CD4-positive, alpha-beta memory T cell (primary cell): ENCODE results near the gene DYDC1. TPM values are rescaled to one million over a fixed set of nuclear protein-coding genes. Genes with fewer than 3 reads are reported as not detected.

ENCODE experiments used
- CTCF ChIA-PET: fragments of 350-600 bp; sonication (Branson Sonifier 250); formaldehyde crosslinking; loops from one replicate; lab custom pipeline; 2021; ENCODE audit warnings: inconsistent platforms; ENCODE audit not compliant: partially characterized antibody; lab: Charles Lee
- POLR2A ChIA-PET: fragments of 350-600 bp; sonication (Branson Sonifier 250); formaldehyde crosslinking; loops from one replicate; lab custom pipeline; 2021; ENCODE audit not compliant: partially characterized antibody; lab: Charles Lee
- DNase-seq, 5 donors: peaks; one replicate each; pipeline versions ENCODE4 v3.0.0 to v3.0.0-alpha.2; 2020 to 2022; ENCODE audit warnings: mixed read lengths in 1 of 5
- H3K27ac ChIP-seq: one replicate; pipeline ENCODE4 v1.7.0; 2013; ENCODE audit warnings: low read depth, low read length
- H3K27me3 ChIP-seq: 2 replicates; pipeline ENCODE4 v1.7.0; 2013; ENCODE audit warnings: mild to moderate bottlenecking, low read length, moderate library complexity; ENCODE audit not compliant: insufficient read depth
- H3K36me3 ChIP-seq: 2 replicates; pipeline ENCODE4 v1.7.0; 2013; ENCODE audit warnings: mild to moderate bottlenecking, low read length, moderate library complexity; ENCODE audit not compliant: insufficient read depth
- H3K4me1 ChIP-seq: 2 replicates; pipeline ENCODE4 v1.7.0; 2013; ENCODE audit warnings: mild to moderate bottlenecking, low read length, moderate library complexity; ENCODE audit not compliant: insufficient read depth
- H3K4me3 ChIP-seq, 2 donors: one replicate each; pipeline ENCODE4 v1.7.0; 2013; ENCODE audit warnings: low read length in 2 of 2, mild to moderate bottlenecking in 1 of 2
- H3K9me3 ChIP-seq, 2 donors: one replicate each; pipeline ENCODE4 v1.7.0; 2013; ENCODE audit warnings: low read length in 2 of 2, control low read depth in 1 of 2; ENCODE audit not compliant: control insufficient read depth in 1 of 2
- H3K27ac Mint-ChIP-seq, 7 donors: one replicate each; pipeline ENCODE4 v1.8.0; 2020 to 2021; ENCODE audit warnings: mixed read lengths in 7 of 7, mild to moderate bottlenecking in 6 of 7, inconsistent platforms in 3 of 7, moderate library complexity in 3 of 7
- H3K27me3 Mint-ChIP-seq, 2 donors: one replicate each; pipeline ENCODE4 v1.8.0; 2020 to 2021; ENCODE audit warnings: mixed read lengths in 2 of 2
- H3K36me3 Mint-ChIP-seq, 2 donors: one replicate each; pipeline ENCODE4 v1.8.0; 2020 to 2021; ENCODE audit warnings: mixed read lengths in 2 of 2, inconsistent platforms in 1 of 2, mild to moderate bottlenecking in 1 of 2
- H3K4me1 Mint-ChIP-seq, 4 donors: one replicate each; pipeline ENCODE4 v1.8.0; 2020 to 2021; ENCODE audit warnings: mixed read lengths in 4 of 4, mild to moderate bottlenecking in 1 of 4
- H3K4me3 Mint-ChIP-seq, 8 donors: one replicate each; pipeline ENCODE4 v1.8.0; 2020 to 2021; ENCODE audit warnings: mixed read lengths in 8 of 8, mild to moderate bottlenecking in 7 of 8, moderate library complexity in 6 of 8, inconsistent platforms in 3 of 8
- H3K9me3 Mint-ChIP-seq, 8 donors: one replicate each; pipeline ENCODE4 v1.8.0; 2020 to 2021; ENCODE audit warnings: mixed read lengths in 8 of 8, mild to moderate bottlenecking in 5 of 8, inconsistent platforms in 3 of 8, moderate library complexity in 1 of 8
- intact Hi-C: fragments of 100-400 bp; cut with micrococcal nuclease; formaldehyde crosslinking; loops from one replicate; pipeline ENCODE4 v1.15.1; 2023
- polyA plus RNA-seq, 2 donors: library from polyadenylated mRNA; unstranded; fragments of 300-500 nt; fragmentation: Illumina TruSeq; gene quantifications; one replicate each; pipeline ENCODE4 v1.2.3, GENCODE V29; 2021
- total RNA-seq, 2 experiments: library from RNA; stranded (reverse); gene quantifications; one replicate each; pipeline ENCODE4 v1.2.3, GENCODE V29; 2021

Gene DYDC1
- total and polyA plus RNA-seq, 4 experiments from 2014 or later = not detected

DNA sequence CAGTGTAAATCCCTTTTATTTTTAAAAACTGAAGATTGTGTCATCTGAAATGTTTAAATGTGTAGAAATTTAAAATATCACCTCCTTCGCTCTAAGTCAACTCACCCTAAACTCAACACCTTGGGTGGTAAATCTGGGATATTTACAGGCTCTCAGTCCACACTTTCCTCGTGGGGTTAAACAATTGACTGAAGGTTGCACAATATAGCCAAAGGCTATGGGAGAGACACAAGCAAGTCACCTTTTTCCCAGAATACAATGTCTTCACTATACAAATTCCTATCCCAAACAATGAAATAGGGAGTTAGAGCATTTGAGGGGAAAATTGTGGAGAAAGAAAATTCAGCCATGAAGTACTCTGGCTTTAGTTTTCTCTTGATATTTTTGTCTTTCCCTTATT, 34.4 kb downstream of the DYDC1 start:
- H3K36me3 ChIP-seq = no peaks in the 10 kb centered on the region
- Mint-ChIP-seq H3K9me3 (no peaks in the 10 kb centered on the region), H3K4me3 (no peak overlapping the region), H3K27me3 (peaks cover 6 to 9% of the 10 kb centered on the region in 2 donors), H3K4me1 (no peaks in the 10 kb centered on the region), H3K27ac (no peak overlapping the region), H3K36me3 (no peaks in the 10 kb centered on the region)
- intact Hi-C loops = no loop called here
- no peaks in the 10 kb centered on the region for H3K4me1 ChIP-seq
- DNase-seq = no peak
- CTCF ChIA-PET = no interaction called here
- H3K9me3 ChIP-seq = no peaks in the 10 kb centered on the region
- POLR2A ChIA-PET = no interaction called here
- no peaks in the 10 kb centered on the region for H3K27me3 ChIP-seq
- no peak overlapping the region for H3K27ac ChIP-seq
- H3K4me3 ChIP-seq = no peak overlapping the region

DNA sequence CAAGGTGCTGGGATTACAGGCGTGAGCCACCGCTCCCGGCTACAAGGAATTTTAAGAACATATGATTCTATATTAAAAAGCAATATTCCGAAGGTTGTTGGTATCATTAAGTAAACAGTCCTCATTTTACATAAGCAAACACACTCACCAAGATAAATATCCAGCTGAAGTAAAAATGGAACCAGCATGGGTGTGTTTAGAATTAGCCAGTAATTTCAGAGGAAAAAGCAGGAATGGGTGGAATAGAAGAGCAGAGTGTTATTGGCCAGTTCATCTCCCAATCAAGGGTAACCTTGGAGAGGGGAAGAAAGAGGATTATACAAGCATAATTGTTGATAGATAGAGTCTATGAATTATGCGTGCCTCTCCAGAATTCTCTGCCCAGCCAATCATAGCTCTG, 35.4 kb downstream of the DYDC1 start:
- H3K36me3 Mint-ChIP-seq = no peaks in the 10 kb centered on the region
- no peak overlapping the region for H3K4me3 Mint-ChIP-seq
- no peak for DNase-seq
- ChIA-PET CTCF (no interaction called here), POLR2A (no interaction called here)
- Histone ChIP-seq H3K4me1 (no peaks in the 10 kb centered on the region), H3K4me3 (no peak overlapping the region), H3K36me3 (no peaks in the 10 kb centered on the region), H3K9me3 (no peaks in the 10 kb centered on the region), H3K27me3 (no peaks in the 10 kb centered on the region), H3K27ac (no peak overlapping the region)
- H3K27ac Mint-ChIP-seq = peak overlapping the region in 1 of 7 donors; percentile 42
- H3K4me1 Mint-ChIP-seq = no peaks in the 10 kb centered on the region
- peaks cover 6 to 9% of the 10 kb centered on the region in 2 donors for H3K27me3 Mint-ChIP-seq
- no peaks in the 10 kb centered on the region for H3K9me3 Mint-ChIP-seq
- intact Hi-C loops = no loop called here

DNA sequence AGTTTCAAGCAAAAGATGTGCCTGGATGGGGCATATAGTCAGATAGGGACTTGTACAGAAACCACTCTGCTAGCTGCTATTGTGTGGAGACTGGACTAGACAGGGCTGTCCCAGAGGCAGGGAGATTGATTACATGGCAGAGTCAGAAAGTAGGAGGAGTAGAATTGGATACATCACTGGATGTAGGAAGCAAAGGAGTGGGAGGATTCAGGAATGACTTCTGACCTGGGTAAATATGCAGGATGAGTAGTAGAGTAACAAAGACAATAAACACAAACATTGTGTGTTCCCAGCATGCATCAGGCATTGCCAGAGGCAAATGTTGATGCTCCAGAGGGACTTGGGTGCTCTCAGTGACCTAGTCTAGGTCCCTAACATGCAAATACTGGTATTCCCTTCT, 36.2 kb downstream of the DYDC1 start:
- Mint-ChIP-seq H3K36me3 (no peaks in the 10 kb centered on the region), H3K4me1 (no peaks in the 10 kb centered on the region), H3K27ac (no peak overlapping the region), H3K27me3 (peaks cover 7 to 9% of the 10 kb centered on the region in 2 donors), H3K9me3 (no peaks in the 10 kb centered on the region), H3K4me3 (no peak overlapping the region)
- DNase-seq = no peak
- Histone ChIP-seq H3K9me3 (no peaks in the 10 kb centered on the region), H3K4me1 (no peaks in the 10 kb centered on the region), H3K27ac (no peak overlapping the region), H3K36me3 (no peaks in the 10 kb centered on the region), H3K4me3 (no peak overlapping the region), H3K27me3 (no peaks in the 10 kb centered on the region)
- intact Hi-C loops = no loop called here
- POLR2A ChIA-PET = no interaction called here
- CTCF ChIA-PET = no interaction called here

DNA sequence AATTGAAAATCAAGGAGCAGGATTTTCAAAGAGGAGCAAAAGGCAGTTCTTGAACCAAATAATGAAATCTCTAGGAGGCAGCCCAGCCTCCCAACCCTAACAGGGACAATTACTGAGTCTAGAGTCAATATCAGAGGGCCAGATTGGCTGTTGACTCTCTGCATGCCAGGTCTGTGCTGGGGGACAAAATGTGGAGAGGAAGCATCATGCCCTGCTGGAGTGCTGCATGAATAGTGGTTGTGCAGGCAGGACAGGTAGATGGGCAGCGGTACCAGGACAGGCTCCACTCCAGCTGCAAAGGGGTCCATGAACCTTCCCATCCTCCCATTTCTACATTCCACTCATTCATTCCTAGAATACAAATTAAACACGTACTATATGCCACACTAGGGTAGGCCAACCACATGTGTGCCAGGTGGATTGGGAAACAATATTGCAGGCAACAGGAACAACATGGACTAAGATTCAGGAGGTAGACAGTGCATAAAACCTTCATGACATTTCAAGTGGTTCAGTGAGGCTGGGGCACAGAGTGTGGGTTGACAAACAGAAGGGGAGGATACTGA, 36.7 kb downstream of the DYDC1 start:
- Mint-ChIP-seq H3K9me3 (no peaks in the 10 kb centered on the region), H3K27me3 (peaks cover 7 to 9% of the 10 kb centered on the region in 2 donors), H3K27ac (no peak overlapping the region), H3K4me3 (no peak overlapping the region), H3K4me1 (no peaks in the 10 kb centered on the region), H3K36me3 (no peaks in the 10 kb centered on the region)
- Histone ChIP-seq H3K4me3 (no peak overlapping the region), H3K4me1 (no peaks in the 10 kb centered on the region), H3K27me3 (no peaks in the 10 kb centered on the region), H3K9me3 (no peaks in the 10 kb centered on the region), H3K36me3 (no peaks in the 10 kb centered on the region), H3K27ac (no peak overlapping the region)
- ChIA-PET CTCF (no interaction called here), POLR2A (no interaction called here)
- intact Hi-C loops = no loop called here
- no peak for DNase-seq

DNA sequence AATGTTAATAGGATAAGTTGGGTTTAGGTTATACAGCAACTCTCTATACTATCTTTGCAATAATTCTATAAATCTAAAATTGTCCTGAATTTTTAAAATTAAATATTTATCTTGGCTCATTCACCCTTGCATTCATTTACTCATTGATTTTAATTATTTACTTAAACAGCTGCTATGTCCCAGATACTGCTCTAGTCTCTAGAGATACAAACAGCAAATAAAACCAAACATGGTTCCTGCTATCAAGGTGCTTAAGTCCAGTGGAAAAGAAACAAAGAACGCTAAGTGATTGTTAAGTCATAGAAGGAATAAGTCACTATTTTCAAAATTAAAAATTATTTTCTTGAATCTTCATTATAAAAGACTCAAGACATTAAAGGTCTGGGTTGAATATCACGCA, 37.2 kb downstream of the DYDC1 start:
- no peaks in the 10 kb centered on the region for H3K36me3 Mint-ChIP-seq
- no peaks in the 10 kb centered on the region for H3K9me3 Mint-ChIP-seq
- no peak for DNase-seq
- Histone ChIP-seq H3K27ac (no peak overlapping the region), H3K36me3 (no peaks in the 10 kb centered on the region), H3K9me3 (no peaks in the 10 kb centered on the region), H3K4me3 (no peak overlapping the region), H3K27me3 (no peaks in the 10 kb centered on the region), H3K4me1 (no peaks in the 10 kb centered on the region)
- H3K27ac Mint-ChIP-seq = no peak overlapping the region
- ChIA-PET CTCF (no interaction called here), POLR2A (no interaction called here)
- intact Hi-C loops = no loop called here
- H3K4me3 Mint-ChIP-seq = no peak overlapping the region
- no peaks in the 10 kb centered on the region for H3K4me1 Mint-ChIP-seq
- peaks cover 7 to 9% of the 10 kb centered on the region in 2 donors for H3K27me3 Mint-ChIP-seq

DNA sequence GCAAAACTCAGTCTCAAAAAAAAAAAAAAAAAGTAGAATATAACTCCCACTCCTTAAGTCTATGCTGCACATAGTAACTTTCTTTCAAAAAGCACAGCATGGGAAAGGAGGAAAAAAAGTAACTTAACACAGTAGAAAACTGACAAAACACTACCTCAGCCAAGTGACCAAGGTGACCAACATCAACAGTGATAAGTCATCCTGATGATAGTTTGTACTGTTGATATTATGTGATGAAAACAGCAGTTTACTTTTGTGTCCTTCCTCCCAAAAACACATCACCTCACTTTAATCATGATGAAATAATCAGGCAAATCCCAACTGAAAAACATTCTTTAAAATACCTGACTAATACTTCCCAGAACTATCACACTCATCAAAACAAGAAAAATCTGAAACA, 37.8 kb downstream of the DYDC1 start:
- H3K9me3 Mint-ChIP-seq = no peaks in the 10 kb centered on the region
- no peaks in the 10 kb centered on the region for H3K36me3 ChIP-seq
- no peak overlapping the region for H3K4me3 ChIP-seq
- ChIA-PET POLR2A (no interaction called here), CTCF (no interaction called here)
- H3K4me1 ChIP-seq = no peaks in the 10 kb centered on the region
- no peak overlapping the region for H3K4me3 Mint-ChIP-seq
- H3K27ac Mint-ChIP-seq = no peak overlapping the region
- intact Hi-C loops = no loop called here
- H3K27me3 ChIP-seq = no peaks in the 10 kb centered on the region
- peaks cover 5 to 9% of the 10 kb centered on the region in 2 donors for H3K27me3 Mint-ChIP-seq
- no peak for DNase-seq
- H3K9me3 ChIP-seq = no peaks in the 10 kb centered on the region
- no peaks in the 10 kb centered on the region for H3K4me1 Mint-ChIP-seq
- no peaks in the 10 kb centered on the region for H3K36me3 Mint-ChIP-seq
- H3K27ac ChIP-seq = no peak overlapping the region

DNA sequence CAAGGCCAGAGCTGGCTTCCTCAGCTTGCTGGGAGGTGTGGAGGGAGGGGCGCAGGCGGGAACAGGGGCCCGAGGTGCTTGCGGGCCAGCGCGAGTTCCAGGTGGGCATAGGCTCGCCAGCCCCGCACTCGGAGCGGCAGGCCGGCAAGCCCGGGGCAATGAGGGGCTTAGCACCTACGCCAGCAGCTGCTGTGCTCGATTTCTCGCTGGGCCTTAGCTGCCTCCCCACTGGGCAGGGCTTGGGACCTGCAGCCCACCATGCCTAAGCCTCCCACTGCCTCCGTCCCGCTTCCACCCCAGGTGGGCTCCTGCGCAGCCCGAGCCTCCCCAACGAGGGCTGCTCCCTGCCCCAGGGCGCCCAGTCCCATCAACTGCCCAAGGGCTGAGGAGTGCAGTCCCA, 41.2 kb downstream of the DYDC1 start:
- CTCF ChIA-PET = no interaction called here
- H3K9me3 ChIP-seq = no peaks in the 10 kb centered on the region
- H3K27me3 Mint-ChIP-seq = peaks cover 5 to 7% of the 10 kb centered on the region in 2 donors
- H3K27ac Mint-ChIP-seq = no peak overlapping the region
- DNase-seq = no peak
- no peaks in the 10 kb centered on the region for H3K9me3 Mint-ChIP-seq
- H3K4me1 Mint-ChIP-seq = no peaks in the 10 kb centered on the region
- H3K36me3 Mint-ChIP-seq = no peaks in the 10 kb centered on the region
- no peaks in the 10 kb centered on the region for H3K36me3 ChIP-seq
- no peak overlapping the region for H3K27ac ChIP-seq
- H3K27me3 ChIP-seq = no peaks in the 10 kb centered on the region
- POLR2A ChIA-PET = no interaction called here
- intact Hi-C loops = no loop called here
- H3K4me1 ChIP-seq = no peaks in the 10 kb centered on the region
- no peak overlapping the region for H3K4me3 Mint-ChIP-seq
- no peak overlapping the region for H3K4me3 ChIP-seq

DNA sequence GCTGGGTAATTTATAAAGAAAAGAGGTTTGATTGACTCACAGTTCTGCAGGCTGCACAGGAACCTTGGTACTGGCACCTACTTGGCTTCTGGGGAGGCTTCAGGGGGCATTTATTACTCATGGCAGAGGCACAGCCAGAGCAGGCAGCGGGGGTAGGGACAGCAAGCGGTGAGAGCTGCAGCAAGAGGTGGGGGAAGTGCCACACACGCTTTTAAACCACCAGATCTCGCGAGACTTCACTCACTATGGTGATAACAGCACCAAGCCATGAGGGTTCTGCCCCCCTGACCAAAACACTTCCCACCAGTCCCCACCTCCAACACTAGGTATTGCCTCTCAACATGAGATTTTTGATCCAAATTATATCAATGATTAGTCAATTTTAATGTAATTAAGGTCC, 43.0 kb downstream of the DYDC1 start:
- Histone ChIP-seq H3K4me3 (no peak overlapping the region), H3K4me1 (no peaks in the 10 kb centered on the region), H3K27ac (no peak overlapping the region), H3K27me3 (no peaks in the 10 kb centered on the region), H3K36me3 (no peaks in the 10 kb centered on the region), H3K9me3 (no peaks in the 10 kb centered on the region)
- Mint-ChIP-seq H3K27me3 (peaks cover 0 to 1% of the 10 kb centered on the region in 2 donors), H3K4me3 (no peak overlapping the region), H3K4me1 (no peaks in the 10 kb centered on the region), H3K27ac (no peak overlapping the region), H3K36me3 (no peaks in the 10 kb centered on the region), H3K9me3 (peaks cover 0 to 6% (median 4%) of the 10 kb centered on the region in 8 donors)
- DNase-seq = no peak
- ChIA-PET CTCF (no interaction called here), POLR2A (no interaction called here)
- intact Hi-C loops = no loop called here
